Stimulated activated naive CD8-positive, alpha-beta T cell treated with anti-CD3 and anti-CD28 coated beads, Interleukin-15, Interleukin-2, amounts not matched to agents 100 ng/mL and 50 ng/mL, for 24 hours (primary cell): ENCODE measurements around the gene DVL1.
A peak's percentile ranks its signal among the peaks of the same experiment; 100 is the strongest.

ENCODE experiments used
- H3K27ac Mint-ChIP-seq: one replicate; pipeline ENCODE4 v1.8.0; 2021; ENCODE audit warnings: mild to moderate bottlenecking, mixed read lengths
- H3K27me3 Mint-ChIP-seq: one replicate; pipeline ENCODE4 v1.8.0; 2021; ENCODE audit warnings: mixed read lengths
- H3K36me3 Mint-ChIP-seq: one replicate; pipeline ENCODE4 v1.8.0; 2021; ENCODE audit warnings: low read depth, mixed read lengths
- H3K4me1 Mint-ChIP-seq: one replicate; pipeline ENCODE4 v1.8.0; 2021; ENCODE audit warnings: low read depth, mixed read lengths
- H3K4me3 Mint-ChIP-seq: one replicate; pipeline ENCODE4 v1.8.0; 2021; ENCODE audit warnings: mild to moderate bottlenecking, mixed read lengths
- H3K9me3 Mint-ChIP-seq: one replicate; pipeline ENCODE4 v1.8.0; 2021; ENCODE audit warnings: mixed read lengths

Gene DVL1

GRCh38 chr1:1302006-1302430 is 47.2 kb downstream of the DVL1 start:
- no peaks in the 10 kb centered on the region for H3K36me3 Mint-ChIP-seq
- peaks cover 17% of the 10 kb centered on the region for H3K4me1 Mint-ChIP-seq
- no peaks in the 10 kb centered on the region for H3K27me3 Mint-ChIP-seq
- H3K9me3 Mint-ChIP-seq: no peaks in the 10 kb centered on the region
- H3K4me3 Mint-ChIP-seq: no peak overlapping the region
- H3K27ac Mint-ChIP-seq: no peak overlapping the region

GRCh38 chr1:1300352-1300739 is 48.9 kb downstream of the DVL1 start:
- Mint-ChIP-seq H3K27ac (no peak overlapping the region), H3K9me3 (no peaks in the 10 kb centered on the region), H3K4me3 (no peak overlapping the region), H3K4me1 (peaks cover 3% of the 10 kb centered on the region), H3K27me3 (no peaks in the 10 kb centered on the region), H3K36me3 (no peaks in the 10 kb centered on the region)

- H3K9me3 Mint-ChIP-seq: no peaks in the 10 kb centered on the region
- no peaks in the 10 kb centered on the region for H3K36me3 Mint-ChIP-seq
- no peaks in the 10 kb centered on the region for H3K4me1 Mint-ChIP-seq
- no peak overlapping the region for H3K27ac Mint-ChIP-seq
- H3K4me3 Mint-ChIP-seq: no peak overlapping the region
- no peaks in the 10 kb centered on the region for H3K27me3 Mint-ChIP-seq
These were observed 49.4 kb downstream of the DVL1 start for GRCh38 chr1:1299686-1300351.

- no peaks in the 10 kb centered on the region for H3K4me1 Mint-ChIP-seq
- H3K9me3 Mint-ChIP-seq: no peaks in the 10 kb centered on the region
- H3K36me3 Mint-ChIP-seq: no peaks in the 10 kb centered on the region
- no peak overlapping the region for H3K4me3 Mint-ChIP-seq
- no peak overlapping the region for H3K27ac Mint-ChIP-seq
- H3K27me3 Mint-ChIP-seq: no peaks in the 10 kb centered on the region
These were observed 50.1 kb downstream of the DVL1 start for GRCh38 chr1:1298861-1299685.

GRCh38 chr1:1297802-1298424 is 51.3 kb downstream of the DVL1 start:
- H3K27ac Mint-ChIP-seq: no peak overlapping the region
- H3K4me1 Mint-ChIP-seq: no peaks in the 10 kb centered on the region
- no peaks in the 10 kb centered on the region for H3K36me3 Mint-ChIP-seq
- H3K27me3 Mint-ChIP-seq: no peaks in the 10 kb centered on the region
- H3K4me3 Mint-ChIP-seq: no peak overlapping the region
- no peaks in the 10 kb centered on the region for H3K9me3 Mint-ChIP-seq

GRCh38 chr1:1296070-1297061 is 52.9 kb downstream of the DVL1 start:
- H3K27ac Mint-ChIP-seq: no peak overlapping the region
- no peaks in the 10 kb centered on the region for H3K4me1 Mint-ChIP-seq

GRCh38 chr1:1295154-1295923 is 53.9 kb downstream of the DVL1 start:
- H3K27me3 Mint-ChIP-seq: no peaks in the 10 kb centered on the region
- no peaks in the 10 kb centered on the region for H3K4me1 Mint-ChIP-seq
- peak overlapping the region; percentile 49 for H3K27ac Mint-ChIP-seq

More at GRCh38 chr1:1296070-1297061, 52.9 kb downstream of the DVL1 start:
- Mint-ChIP-seq H3K9me3 (no peaks in the 10 kb centered on the region), H3K27me3 (no peaks in the 10 kb centered on the region), H3K4me3 (no peak overlapping the region), H3K36me3 (no peaks in the 10 kb centered on the region)

GRCh38 chr1:1294250-1294890 is 54.8 kb downstream of the DVL1 start:
- Mint-ChIP-seq H3K9me3 (no peaks in the 10 kb centered on the region), H3K27ac (no peak overlapping the region), H3K27me3 (no peaks in the 10 kb centered on the region), H3K4me1 (no peaks in the 10 kb centered on the region), H3K36me3 (no peaks in the 10 kb centered on the region), H3K4me3 (no peak overlapping the region)

More at GRCh38 chr1:1295154-1295923, 53.9 kb downstream of the DVL1 start:
- no peak overlapping the region for H3K4me3 Mint-ChIP-seq
- H3K9me3 Mint-ChIP-seq: no peaks in the 10 kb centered on the region
- no peaks in the 10 kb centered on the region for H3K36me3 Mint-ChIP-seq

- Mint-ChIP-seq H3K4me1 (no peaks in the 10 kb centered on the region), H3K27ac (no peak overlapping the region), H3K9me3 (no peaks in the 10 kb centered on the region), H3K4me3 (no peak overlapping the region), H3K27me3 (no peaks in the 10 kb centered on the region), H3K36me3 (no peaks in the 10 kb centered on the region)
These were observed 55.7 kb downstream of the DVL1 start for GRCh38 chr1:1293263-1294249.

- Mint-ChIP-seq H3K9me3 (no peaks in the 10 kb centered on the region), H3K4me3 (no peak overlapping the region), H3K36me3 (no peaks in the 10 kb centered on the region), H3K4me1 (no peaks in the 10 kb centered on the region), H3K27me3 (no peaks in the 10 kb centered on the region), H3K27ac (no peak overlapping the region)
These were observed 56.4 kb downstream of the DVL1 start for GRCh38 chr1:1292851-1293250.

- no peak overlapping the region for H3K27ac Mint-ChIP-seq
- no peaks in the 10 kb centered on the region for H3K9me3 Mint-ChIP-seq
- H3K36me3 Mint-ChIP-seq: no peaks in the 10 kb centered on the region
- H3K4me1 Mint-ChIP-seq: no peaks in the 10 kb centered on the region
- H3K4me3 Mint-ChIP-seq: no peak overlapping the region
- H3K27me3 Mint-ChIP-seq: no peaks in the 10 kb centered on the region
These were observed 56.8 kb downstream of the DVL1 start for GRCh38 chr1:1292442-1292779.

GRCh38 chr1:1291548-1292441 is 57.4 kb downstream of the DVL1 start:
- Mint-ChIP-seq H3K36me3 (no peaks in the 10 kb centered on the region), H3K27me3 (no peaks in the 10 kb centered on the region), H3K27ac (no peak overlapping the region), H3K4me3 (no peak overlapping the region), H3K4me1 (no peaks in the 10 kb centered on the region), H3K9me3 (no peaks in the 10 kb centered on the region)
